Cardiac fibroblast (primary cell): Measurements from ENCODE around the gene FHOD1.
A peak's percentile ranks its signal among the peaks of the same experiment; 100 is the strongest.

Experiments
- DNase-seq, 2 donors: peaks; one replicate each; pipeline versions ENCODE4 v3.0.0 to v3.0.0-alpha.2; 2010; ENCODE audit warnings: low read depth in 2 of 2
- H3K4me3 ChIP-seq, 2 donors: replicated peaks in 1 of 2; 1 replicate in 1 of 2; 2 replicates in 1 of 2; pipeline ENCODE4 v1.5.1; 2011; ENCODE audit warnings: low read depth in 2 of 2, low read length in 2 of 2, mild to moderate bottlenecking in 2 of 2, moderate library complexity in 1 of 2
- TF ChIP-seq, protein P1 (sequence below): IDR thresholded peaks from one replicate; pipeline ENCODE4 v1.5.1; 2011; ENCODE audit warnings: low read depth, mild to moderate bottlenecking, low read length, inconsistent platforms

FHOD1 gene

DNA sequence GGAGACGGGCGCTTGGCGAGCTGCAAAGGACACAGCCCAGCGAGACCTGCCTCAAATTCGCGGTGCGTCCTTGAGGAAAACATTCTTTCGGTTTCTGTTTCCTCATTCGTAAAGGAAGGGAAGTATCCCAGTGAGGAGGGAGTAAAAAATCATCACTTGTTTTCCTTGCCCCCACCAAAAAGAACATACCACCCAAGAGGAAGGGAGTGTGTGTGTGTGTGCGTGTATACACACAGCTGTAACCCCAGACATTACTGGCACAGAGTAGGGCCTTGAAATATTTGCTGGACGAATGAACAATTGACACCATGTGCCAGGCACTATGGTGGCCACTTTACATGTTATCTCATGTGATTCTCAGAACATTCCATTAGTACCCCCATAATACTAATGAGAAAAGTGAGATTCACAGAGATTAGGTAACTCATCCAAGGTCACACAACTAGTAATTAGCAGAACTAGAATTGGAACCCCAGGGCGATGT is 61.6 kb downstream of the FHOD1 start:
- TF ChIP-seq, protein P1, sequence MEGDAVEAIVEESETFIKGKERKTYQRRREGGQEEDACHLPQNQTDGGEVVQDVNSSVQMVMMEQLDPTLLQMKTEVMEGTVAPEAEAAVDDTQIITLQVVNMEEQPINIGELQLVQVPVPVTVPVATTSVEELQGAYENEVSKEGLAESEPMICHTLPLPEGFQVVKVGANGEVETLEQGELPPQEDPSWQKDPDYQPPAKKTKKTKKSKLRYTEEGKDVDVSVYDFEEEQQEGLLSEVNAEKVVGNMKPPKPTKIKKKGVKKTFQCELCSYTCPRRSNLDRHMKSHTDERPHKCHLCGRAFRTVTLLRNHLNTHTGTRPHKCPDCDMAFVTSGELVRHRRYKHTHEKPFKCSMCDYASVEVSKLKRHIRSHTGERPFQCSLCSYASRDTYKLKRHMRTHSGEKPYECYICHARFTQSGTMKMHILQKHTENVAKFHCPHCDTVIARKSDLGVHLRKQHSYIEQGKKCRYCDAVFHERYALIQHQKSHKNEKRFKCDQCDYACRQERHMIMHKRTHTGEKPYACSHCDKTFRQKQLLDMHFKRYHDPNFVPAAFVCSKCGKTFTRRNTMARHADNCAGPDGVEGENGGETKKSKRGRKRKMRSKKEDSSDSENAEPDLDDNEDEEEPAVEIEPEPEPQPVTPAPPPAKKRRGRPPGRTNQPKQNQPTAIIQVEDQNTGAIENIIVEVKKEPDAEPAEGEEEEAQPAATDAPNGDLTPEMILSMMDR: no peak
- H3K4me3 ChIP-seq: no peak overlapping the region
- no peak for DNase-seq

DNA sequence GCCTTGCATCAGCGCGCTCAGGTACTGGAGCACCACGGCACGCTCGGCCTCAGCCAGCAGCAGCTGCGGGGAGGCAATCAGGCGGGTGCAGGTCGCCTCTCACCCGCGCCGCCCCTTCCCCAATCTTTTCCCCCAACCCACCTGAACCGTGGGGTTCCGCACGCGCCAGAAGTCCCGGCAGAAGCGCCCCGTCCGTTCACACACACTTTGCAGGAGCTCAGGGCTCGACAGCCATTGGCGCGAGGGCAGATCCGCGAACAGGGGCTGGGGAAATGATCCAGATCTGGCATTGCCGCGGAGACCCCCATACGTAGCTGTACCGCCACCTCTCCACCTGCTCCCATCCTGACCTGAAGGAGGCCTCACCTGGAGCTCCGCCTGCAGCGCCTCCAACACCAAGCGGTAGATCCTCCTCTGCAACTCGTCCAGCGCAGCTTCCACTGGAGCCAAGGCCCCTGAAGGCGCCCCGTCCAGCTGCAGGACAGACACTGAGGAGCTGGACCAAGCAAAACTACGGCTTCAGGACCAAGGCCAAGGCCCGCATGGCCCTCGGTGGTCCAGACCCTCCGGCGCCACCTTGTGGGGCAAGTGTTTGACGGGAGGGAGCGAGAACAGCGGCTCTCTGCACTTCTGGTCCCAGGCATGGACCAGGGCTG is 62.2 kb downstream of the FHOD1 start:
- TF ChIP-seq, protein P1: peak; percentile 94
- DNase-seq: peak; percentile 93 to 94
- H3K4me3 ChIP-seq: peak overlapping the region in 1 of 2 donors; percentile 77

DNA sequence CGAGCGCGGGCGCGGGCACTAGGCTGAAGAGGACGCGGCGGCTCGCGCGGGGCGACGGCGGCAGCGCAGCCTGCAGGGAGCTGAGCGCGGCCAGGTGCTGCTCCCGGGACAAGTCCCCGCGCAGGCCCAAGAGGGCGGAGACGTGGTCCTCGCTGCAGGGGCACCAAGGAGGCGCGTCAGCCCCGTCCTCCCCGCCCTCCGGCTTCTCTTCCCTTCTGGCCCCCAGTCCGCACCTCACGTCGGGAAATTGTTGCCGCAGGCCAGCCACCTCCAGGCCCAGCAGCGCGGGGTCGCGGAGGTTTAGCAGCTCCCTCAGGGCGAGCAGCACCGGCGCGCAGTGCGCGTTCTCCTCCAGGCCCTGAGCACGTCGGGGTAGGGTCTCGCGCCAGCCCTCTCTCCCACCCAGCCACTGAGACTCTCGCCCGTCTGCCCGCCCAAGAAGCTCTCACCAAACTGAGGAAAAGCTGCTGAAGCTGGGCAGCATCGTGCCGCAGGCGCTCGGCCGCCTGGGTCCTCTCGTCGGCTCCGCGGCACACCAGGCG is 62.8 kb downstream of the FHOD1 start:
- peak overlapping the region; percentile 62 to 77 for H3K4me3 ChIP-seq
- TF ChIP-seq, protein P1: no peak
- no peak for DNase-seq

GRCh38 chr16:67183627-67184452 is 63.4 kb downstream of the FHOD1 start, which contains the start of gene MATCAP1:
MATCAP1 (minus strand) TSS chr16:67183963; CDS start chr16:67180610, 3,353 bp downstream.
- TF ChIP-seq, protein P1: no peak
- peak within 1 kb of the TSS; percentile 62 to 77 for H3K4me3 ChIP-seq
- DNase-seq: peak; percentile 99

DNA sequence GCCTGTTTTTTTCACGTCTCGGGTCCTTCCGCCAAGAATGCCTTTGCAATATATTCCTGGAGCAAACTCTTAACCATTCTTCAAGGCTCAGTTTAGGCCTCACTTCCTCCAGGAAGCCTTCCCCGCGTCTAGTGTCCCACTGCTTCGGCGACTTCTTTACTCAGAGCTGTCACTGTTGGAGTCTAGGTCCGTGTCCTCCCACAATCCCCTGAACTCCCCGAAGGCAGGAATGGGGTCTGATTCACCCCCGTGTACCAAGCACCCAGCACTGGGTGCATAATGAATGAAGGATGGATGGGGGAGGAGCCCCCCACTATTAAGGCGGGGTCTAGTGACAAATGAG is 64.0 kb downstream of the FHOD1 start:
- DNase-seq: no peak
- TF ChIP-seq, protein P1: no peak
- H3K4me3 ChIP-seq: peak overlapping the region; percentile 62 to 77

GRCh38 chr16:67182288-67182687 is 65.0 kb downstream of the FHOD1 start:
- H3K4me3 ChIP-seq: peak overlapping the region in 1 of 2 donors; percentile 77
- TF ChIP-seq, protein P1: no peak
- DNase-seq: no peak
